Neutrophil (primary cell): ENCODE results near the gene LTV1.

Source experiments
- H3K27ac ChIP-seq: fragments of 200-600 bp; sonication (generic); 2 replicates; pipeline ENCODE4 v1.5.1; 2016; ENCODE audit warnings: mild to moderate bottlenecking, moderate library complexity
- H3K27me3 ChIP-seq: fragments of 200-600 bp; sonication (generic); 2 replicates; pipeline ENCODE4 v1.6.0; 2016; ENCODE audit warnings: mild to moderate bottlenecking
- H3K36me3 ChIP-seq: fragments of 200-600 bp; sonication (generic); 2 replicates; pipeline ENCODE4 v1.5.1; 2017
- H3K4me1 ChIP-seq, 2 experiments: fragments of 200-600 bp in 1 of 2; sonication (generic) in 1 of 2; 1 replicate in 1 of 2; 2 replicates in 1 of 2; pipeline versions ENCODE4 v1.5.1 to v1.6.1; 2013 to 2016; ENCODE audit warnings: low read depth in 1 of 2, low read length in 1 of 2, mild to moderate bottlenecking in 1 of 2, moderate library complexity in 1 of 2; ENCODE audit not compliant: control insufficient read depth in 1 of 2, insufficient read depth in 1 of 2
- H3K4me3 ChIP-seq, 2 experiments: fragments of 200-600 bp in 1 of 2; sonication (generic) in 1 of 2; 1 replicate in 1 of 2; 2 replicates in 1 of 2; pipeline ENCODE4 v1.5.1; 2013 to 2016; ENCODE audit warnings: low read depth in 1 of 2, low read length in 1 of 2, mild to moderate bottlenecking in 1 of 2, moderate library complexity in 1 of 2
- H3K9me3 ChIP-seq: fragments of 200-600 bp; sonication (generic); 2 replicates; pipeline ENCODE4 v1.5.1; 2016
- CTCF ChIP-seq: fragments of 200-600 bp; sonication (generic); IDR thresholded peaks from 2 replicates; pipeline ENCODE4 v1.5.1; 2016; ENCODE audit warnings: antibody characterized with exemption

Gene LTV1

GRCh38 chr6:143885116-143885515 lies 42.0 kb downstream of the LTV1 start:
- Histone ChIP-seq H3K9me3 (no peaks in the 10 kb centered on the region), H3K4me1 (no peaks in the 10 kb centered on the region), H3K27ac (no peak overlapping the region), H3K27me3 (no peaks in the 10 kb centered on the region), H3K4me3 (no peak overlapping the region), H3K36me3 (no peaks in the 10 kb centered on the region)
- no peak for TF ChIP-seq CTCF

GRCh38 chr6:143894655-143895054 lies 51.5 kb downstream of the LTV1 start:
- H3K4me3 ChIP-seq, result no peak overlapping the region
- H3K9me3 ChIP-seq, result no peaks in the 10 kb centered on the region
- peaks cover 0 to 8% of the 10 kb centered on the region in 2 experiments for H3K4me1 ChIP-seq
- H3K36me3 ChIP-seq, result no peaks in the 10 kb centered on the region
- no peak overlapping the region for H3K27ac ChIP-seq
- no peaks in the 10 kb centered on the region for H3K27me3 ChIP-seq
- TF ChIP-seq CTCF, result no peak

GRCh38 chr6:143896126-143896860 lies 53.2 kb downstream of the LTV1 start:
- no peaks in the 10 kb centered on the region for H3K9me3 ChIP-seq
- peaks cover 0 to 8% of the 10 kb centered on the region in 2 experiments for H3K4me1 ChIP-seq
- no peak overlapping the region for H3K27ac ChIP-seq
- no peaks in the 10 kb centered on the region for H3K27me3 ChIP-seq
- no peak overlapping the region for H3K4me3 ChIP-seq
- no peaks in the 10 kb centered on the region for H3K36me3 ChIP-seq
- TF ChIP-seq CTCF, result no peak

- TF ChIP-seq CTCF, result no peak
- H3K27ac ChIP-seq, result no peak overlapping the region
- H3K4me1 ChIP-seq, result peaks cover 0 to 8% of the 10 kb centered on the region in 2 experiments
These were observed 57.2 kb downstream of the LTV1 start for GRCh38 chr6:143900358-143900757.

GRCh38 chr6:143901885-143902750 lies 59.0 kb downstream of the LTV1 start:
- Histone ChIP-seq H3K36me3 (no peaks in the 10 kb centered on the region), H3K4me1 (no peaks in the 10 kb centered on the region), H3K27ac (no peak overlapping the region), H3K4me3 (no peak overlapping the region), H3K27me3 (no peaks in the 10 kb centered on the region), H3K9me3 (no peaks in the 10 kb centered on the region)
- TF ChIP-seq CTCF, result no peak

More at GRCh38 chr6:143900358-143900757, 57.2 kb downstream of the LTV1 start:
- Histone ChIP-seq H3K27me3 (no peaks in the 10 kb centered on the region), H3K36me3 (no peaks in the 10 kb centered on the region), H3K9me3 (no peaks in the 10 kb centered on the region), H3K4me3 (no peak overlapping the region)
